SU-DHL-6 (cell line): ENCODE data around the gene FOXQ1.

Source experiments
- H2AFZ ChIP-seq: fragments of 200-600 bp; sonication (generic); 2 replicates; pipeline ENCODE4 v1.6.1; 2014; ENCODE audit warnings: low read depth, mild to moderate bottlenecking, moderate library complexity, mixed read lengths, antibody characterized with exemption, low read length; ENCODE audit not compliant: severe bottlenecking
- H3F3A ChIP-seq: fragments of 200-600 bp; shearing (Covaris generic); 2 replicates; pipeline ENCODE4 v1.6.0; 2016; ENCODE audit warnings: antibody characterized with exemption, mild to moderate bottlenecking; ENCODE audit not compliant: insufficient read depth
- H3K27ac ChIP-seq: fragments of 200-600 bp; sonication (generic); 2 replicates; pipeline ENCODE4 v1.5.1; 2016; ENCODE audit warnings: low read depth, mild to moderate bottlenecking, low read length, moderate library complexity, mixed read lengths
- H3K27me3 ChIP-seq: fragments of 200-600 bp; sonication (generic), shearing (Covaris generic); 2 replicates; pipeline ENCODE4 v1.6.0; 2014; ENCODE audit warnings: mild to moderate bottlenecking, low read length
- H3K36me3 ChIP-seq: fragments of 200-600 bp; sonication (generic); 2 replicates; pipeline ENCODE4 v1.6.1; 2014; ENCODE audit warnings: mild to moderate bottlenecking, low read length, mixed read lengths
- H3K4me2 ChIP-seq: fragments of 300-600, 200-600 bp; shearing (Covaris generic), sonication (generic); 2 replicates; pipeline ENCODE4 v1.6.0; 2014; ENCODE audit warnings: low read length, low read depth, mild to moderate bottlenecking; ENCODE audit not compliant: poor library complexity, severe bottlenecking
- H3K4me3 ChIP-seq: fragments of 200-600 bp; sonication (generic); 2 replicates; pipeline ENCODE4 v1.5.1; 2014; ENCODE audit warnings: antibody characterized with exemption, low read length, mild to moderate bottlenecking, mixed read lengths; ENCODE audit not compliant: insufficient read depth, poor library complexity, severe bottlenecking
- H3K79me2 ChIP-seq: fragments of 200-600 bp; sonication (generic); 2 replicates; pipeline ENCODE4 v1.6.1; 2014; ENCODE audit warnings: mild to moderate bottlenecking, low read length, moderate library complexity; ENCODE audit not compliant: insufficient read depth
- H3K9ac ChIP-seq: fragments of 200-600 bp; sonication (generic); 2 replicates; pipeline ENCODE4 v1.7.0; 2014; ENCODE audit warnings: mild to moderate bottlenecking, low read length
- H3K9me2 ChIP-seq: fragments of 200-600 bp; sonication (generic); replicated peaks from 2 replicates; pipeline ENCODE4 v1.6.1; 2014; ENCODE audit warnings: low read length; ENCODE audit not compliant: insufficient read depth
- H3K9me3 ChIP-seq: fragments of 200-600 bp; sonication (generic); 2 replicates; pipeline ENCODE4 v1.6.1; 2014; ENCODE audit warnings: low read length, mixed read lengths; ENCODE audit not compliant: insufficient read depth
- H4K20me1 ChIP-seq: fragments of 200-600 bp; sonication (generic); 2 replicates; pipeline ENCODE4 v1.6.1; 2014; ENCODE audit warnings: low read depth, mild to moderate bottlenecking, antibody characterized with exemption, low read length, moderate library complexity, mixed read lengths
- EZH2phosphoT487 ChIP-seq: fragments of 200-600 bp; sonication (generic), shearing (Covaris generic); conservative IDR thresholded peaks from 2 replicates; pipeline ENCODE4 v1.6.1; 2018; ENCODE audit warnings: mild to moderate bottlenecking, antibody characterized with exemption, low read length, moderate library complexity, mixed read lengths
- TF ChIP-seq, protein P1 (sequence below): fragments of 200-600 bp; sonication (generic); IDR thresholded peaks from one replicate; pipeline ENCODE4 v1.5.1; 2017; ENCODE audit warnings: antibody characterized with exemption, mild to moderate bottlenecking, low read length, moderate library complexity; ENCODE audit not compliant: insufficient read depth, poor library complexity, severe bottlenecking

FOXQ1 gene

DNA sequence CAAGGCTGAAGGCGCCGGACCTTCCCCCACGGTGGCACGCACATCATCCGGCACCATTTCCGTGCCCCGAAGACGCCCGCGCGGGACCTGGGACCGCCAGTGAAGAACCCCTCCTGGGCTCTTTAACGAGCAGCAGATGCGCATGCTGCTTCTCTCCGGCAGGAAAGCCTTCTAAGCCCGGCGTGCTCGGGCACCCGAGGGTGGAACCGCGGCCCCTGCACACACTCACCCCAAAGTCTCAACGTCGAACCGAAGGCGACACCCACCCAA lies 240 bp downstream of the FOXQ1 start:
- Histone ChIP-seq H4K20me1 (no peaks in the 10 kb centered on the region), H3F3A (no peaks in the 10 kb centered on the region), H3K4me2 (no peak overlapping the region), H2AFZ (no peak overlapping the region), H3K9me3 (no peaks in the 10 kb centered on the region), H3K9ac (no peak overlapping the region), H3K9me2 (no peaks in the 10 kb centered on the region), H3K27me3 (no peaks in the 10 kb centered on the region), H3K27ac (no peak overlapping the region), H3K36me3 (no peaks in the 10 kb centered on the region), H3K79me2 (no peaks in the 10 kb centered on the region), H3K4me3 (no peak overlapping the region)
- no peak for TF ChIP-seq EZH2phosphoT487
- TF ChIP-seq, protein P1, sequence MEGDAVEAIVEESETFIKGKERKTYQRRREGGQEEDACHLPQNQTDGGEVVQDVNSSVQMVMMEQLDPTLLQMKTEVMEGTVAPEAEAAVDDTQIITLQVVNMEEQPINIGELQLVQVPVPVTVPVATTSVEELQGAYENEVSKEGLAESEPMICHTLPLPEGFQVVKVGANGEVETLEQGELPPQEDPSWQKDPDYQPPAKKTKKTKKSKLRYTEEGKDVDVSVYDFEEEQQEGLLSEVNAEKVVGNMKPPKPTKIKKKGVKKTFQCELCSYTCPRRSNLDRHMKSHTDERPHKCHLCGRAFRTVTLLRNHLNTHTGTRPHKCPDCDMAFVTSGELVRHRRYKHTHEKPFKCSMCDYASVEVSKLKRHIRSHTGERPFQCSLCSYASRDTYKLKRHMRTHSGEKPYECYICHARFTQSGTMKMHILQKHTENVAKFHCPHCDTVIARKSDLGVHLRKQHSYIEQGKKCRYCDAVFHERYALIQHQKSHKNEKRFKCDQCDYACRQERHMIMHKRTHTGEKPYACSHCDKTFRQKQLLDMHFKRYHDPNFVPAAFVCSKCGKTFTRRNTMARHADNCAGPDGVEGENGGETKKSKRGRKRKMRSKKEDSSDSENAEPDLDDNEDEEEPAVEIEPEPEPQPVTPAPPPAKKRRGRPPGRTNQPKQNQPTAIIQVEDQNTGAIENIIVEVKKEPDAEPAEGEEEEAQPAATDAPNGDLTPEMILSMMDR, result no peak

DNA sequence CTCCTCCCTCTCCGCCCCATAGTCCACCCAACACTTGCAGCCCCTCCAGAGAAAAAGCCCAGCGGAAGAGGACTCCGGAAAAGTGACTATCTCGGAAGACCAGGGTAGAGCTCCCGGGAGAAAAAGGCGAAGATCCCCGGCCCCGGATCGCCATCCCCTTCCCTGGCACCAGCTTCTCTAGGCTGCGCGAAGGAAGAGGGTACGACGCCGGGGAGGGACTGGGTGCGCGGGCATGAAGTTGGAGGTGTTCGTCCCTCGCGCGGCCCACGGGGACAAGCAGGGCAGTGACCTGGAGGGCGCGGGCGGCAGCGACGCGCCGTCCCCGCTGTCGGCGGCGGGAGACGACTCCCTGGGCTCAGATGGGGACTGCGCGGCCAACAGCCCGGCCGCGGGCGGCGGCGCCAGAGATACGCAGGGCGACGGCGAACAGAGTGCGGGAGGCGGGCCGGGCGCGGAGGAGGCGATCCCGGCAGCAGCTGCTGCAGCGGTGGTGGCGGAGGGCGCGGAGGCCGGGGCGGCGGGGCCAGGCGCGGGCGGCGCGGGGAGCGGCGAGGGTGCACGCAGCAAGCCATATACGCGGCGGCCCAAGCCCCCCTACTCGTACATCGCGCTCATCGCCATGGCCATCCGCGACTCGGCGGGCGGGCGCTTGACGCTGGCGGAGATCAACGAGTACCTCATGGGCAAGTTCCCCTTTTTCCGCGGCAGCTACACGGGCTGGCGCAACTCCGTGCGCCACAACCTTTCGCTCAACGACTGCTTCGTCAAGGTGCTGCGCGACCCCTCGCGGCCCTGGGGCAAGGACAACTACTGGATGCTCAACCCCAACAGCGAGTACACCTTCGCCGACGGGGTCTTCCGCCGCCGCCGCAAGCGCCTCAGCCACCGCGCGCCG lies 822 bp downstream of the FOXQ1 start:
- TF ChIP-seq, protein P1, result no peak
- no peak for TF ChIP-seq EZH2phosphoT487
- H3K27ac ChIP-seq, result no peak overlapping the region
- H3K4me2 ChIP-seq, result no peak overlapping the region
- H3K27me3 ChIP-seq, result no peaks in the 10 kb centered on the region
- H3K9me3 ChIP-seq, result no peaks in the 10 kb centered on the region
- H3K36me3 ChIP-seq, result no peaks in the 10 kb centered on the region
- H3F3A ChIP-seq, result no peaks in the 10 kb centered on the region
- H4K20me1 ChIP-seq, result no peaks in the 10 kb centered on the region
- no peak overlapping the region for H3K4me3 ChIP-seq
- H3K9ac ChIP-seq, result no peak overlapping the region
- H3K9me2 ChIP-seq, result no peaks in the 10 kb centered on the region
- no peaks in the 10 kb centered on the region for H3K79me2 ChIP-seq
- H2AFZ ChIP-seq, result no peak overlapping the region

DNA sequence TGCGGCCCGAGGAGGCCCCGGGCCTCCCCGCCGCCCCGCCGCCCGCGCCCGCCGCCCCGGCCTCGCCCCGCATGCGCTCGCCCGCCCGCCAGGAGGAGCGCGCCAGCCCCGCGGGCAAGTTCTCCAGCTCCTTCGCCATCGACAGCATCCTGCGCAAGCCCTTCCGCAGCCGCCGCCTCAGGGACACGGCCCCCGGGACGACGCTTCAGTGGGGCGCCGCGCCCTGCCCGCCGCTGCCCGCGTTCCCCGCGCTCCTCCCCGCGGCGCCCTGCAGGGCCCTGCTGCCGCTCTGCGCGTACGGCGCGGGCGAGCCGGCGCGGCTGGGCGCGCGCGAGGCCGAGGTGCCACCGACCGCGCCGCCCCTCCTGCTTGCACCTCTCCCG lies 1.5 kb downstream of the FOXQ1 start:
- no peaks in the 10 kb centered on the region for H3F3A ChIP-seq
- TF ChIP-seq, protein P1, result no peak
- no peak for TF ChIP-seq EZH2phosphoT487
- no peaks in the 10 kb centered on the region for H3K36me3 ChIP-seq
- H3K79me2 ChIP-seq, result no peaks in the 10 kb centered on the region
- H3K27me3 ChIP-seq, result no peaks in the 10 kb centered on the region
- H2AFZ ChIP-seq, result no peak overlapping the region
- no peak overlapping the region for H3K4me2 ChIP-seq
- H3K9me2 ChIP-seq, result no peaks in the 10 kb centered on the region
- H3K27ac ChIP-seq, result no peak overlapping the region
- H4K20me1 ChIP-seq, result no peaks in the 10 kb centered on the region
- no peaks in the 10 kb centered on the region for H3K9me3 ChIP-seq
- no peak overlapping the region for H3K9ac ChIP-seq
- no peak overlapping the region for H3K4me3 ChIP-seq
